NAMALWA (cell line): Measurements from ENCODE around the gene GPRC5B.

Experiments
- DNase-seq: peaks from one replicate; pipeline ENCODE4 v3.0.0-alpha.2; 2015; ENCODE audit warnings: low spot score

The GPRC5B gene

GRCh38 chr16:19898166-19898565 is 13.5 kb upstream of the GPRC5B start:
- no peak for DNase-seq

DNA sequence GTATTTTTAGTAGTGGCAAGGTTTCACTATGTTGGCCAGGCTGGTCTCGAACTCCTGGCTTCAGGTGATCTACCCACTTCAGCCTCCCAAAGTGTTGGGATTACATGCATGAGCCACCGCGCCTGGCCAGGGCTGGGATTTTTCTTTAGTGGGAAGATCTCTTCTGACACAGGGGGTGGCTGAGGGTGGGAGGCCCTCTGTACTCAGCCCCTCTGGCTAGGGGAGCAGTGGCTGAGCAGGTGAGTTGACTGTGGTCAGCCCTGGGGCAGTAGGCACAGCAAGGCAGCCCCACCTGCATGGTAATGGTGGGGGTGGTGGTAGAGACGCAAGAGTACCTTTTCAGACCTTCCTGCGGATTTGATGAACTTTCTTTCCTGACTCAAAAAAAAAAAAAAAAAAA is 12.3 kb upstream of the GPRC5B start:
- no peak for DNase-seq

GRCh38 chr16:19894586-19894985 is 9.9 kb upstream of the GPRC5B start:
- no peak for DNase-seq

DNA sequence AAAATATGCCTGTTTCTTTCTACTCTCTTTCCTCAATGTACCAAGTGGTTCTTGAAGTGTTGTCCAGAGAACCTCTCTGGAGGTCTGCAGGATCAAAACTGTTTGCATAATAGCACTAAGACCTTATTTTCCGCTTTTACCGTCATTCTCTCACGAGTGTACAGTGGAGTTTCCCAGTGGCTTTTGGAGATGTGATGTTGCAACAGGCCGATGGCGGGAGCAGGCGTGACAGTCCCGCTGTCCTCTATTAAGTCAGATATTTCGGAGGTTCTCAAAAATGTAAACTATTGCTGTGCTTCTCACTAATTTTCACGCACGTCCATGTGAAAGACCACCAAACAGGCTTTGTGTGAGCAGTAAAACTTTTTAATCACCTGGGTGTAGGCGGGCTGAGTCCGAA is 8.3 kb upstream of the GPRC5B start:
- no peak for DNase-seq

DNA sequence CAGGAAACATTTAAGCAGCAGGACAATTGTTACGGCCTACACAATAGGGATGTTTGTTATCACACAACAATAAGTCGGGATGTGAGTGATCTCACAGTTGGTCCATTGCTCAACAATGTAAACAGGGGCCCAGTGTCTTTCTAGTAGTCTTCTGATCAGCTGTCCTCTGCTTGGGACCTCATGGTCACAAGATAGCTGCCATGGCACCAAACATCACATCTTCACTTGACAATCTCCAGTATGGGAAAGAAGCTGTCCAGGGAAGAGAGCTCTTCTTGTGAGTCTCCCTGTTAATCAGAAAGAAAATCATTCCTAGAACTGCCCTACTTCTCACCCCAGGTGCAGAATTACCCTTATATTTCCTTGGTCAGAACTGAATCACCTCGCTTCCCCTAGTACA is 6.3 kb upstream of the GPRC5B start:
- no peak for DNase-seq

- no peak for DNase-seq
Observed at GRCh38 chr16:19888834-19889233, 4.2 kb upstream of the GPRC5B start.

- DNase-seq: peak; percentile 85
Observed at GRCh38 chr16:19886073-19886941, 1.7 kb upstream of the GPRC5B start.

DNA sequence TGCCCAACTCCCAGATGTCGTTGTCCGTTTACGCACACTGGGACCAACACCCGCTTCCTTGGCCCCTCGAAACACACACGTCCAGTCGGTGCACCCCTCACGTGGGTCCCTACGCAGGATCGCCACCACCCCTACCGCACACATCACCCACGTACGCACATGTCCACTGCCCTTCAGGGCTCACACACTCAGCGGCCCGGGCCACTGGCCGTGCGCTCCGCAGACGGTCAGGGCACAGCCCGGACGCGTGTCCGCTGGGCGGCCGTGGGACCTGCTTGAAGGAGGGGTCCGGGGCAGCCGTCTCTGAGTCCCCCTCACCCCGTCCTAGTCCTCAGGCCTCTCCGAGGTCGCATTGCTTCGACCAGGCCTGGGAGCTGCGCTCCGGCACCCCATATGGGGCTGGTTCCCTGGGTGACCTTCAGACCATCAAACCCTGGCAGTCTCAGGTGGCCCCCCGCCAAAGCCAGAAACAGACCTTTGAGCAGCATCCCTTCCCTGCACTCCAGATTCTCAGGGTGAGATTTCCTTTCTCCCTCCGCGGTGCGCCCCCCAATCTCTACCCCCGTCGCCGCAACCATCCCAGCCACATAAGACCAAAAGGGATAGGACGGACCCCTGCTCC is 914 bp upstream of the GPRC5B start:
- DNase-seq: no peak

GRCh38 chr16:19883966-19884485 is 622 bp downstream of the GPRC5B start:
- no peak for DNase-seq

- DNase-seq: peak; percentile 40
Observed at GRCh38 chr16:19883296-19883965, 1.2 kb downstream of the GPRC5B start.

GRCh38 chr16:19882646-19883045 is 2.0 kb downstream of the GPRC5B start:
- no peak for DNase-seq

DNA sequence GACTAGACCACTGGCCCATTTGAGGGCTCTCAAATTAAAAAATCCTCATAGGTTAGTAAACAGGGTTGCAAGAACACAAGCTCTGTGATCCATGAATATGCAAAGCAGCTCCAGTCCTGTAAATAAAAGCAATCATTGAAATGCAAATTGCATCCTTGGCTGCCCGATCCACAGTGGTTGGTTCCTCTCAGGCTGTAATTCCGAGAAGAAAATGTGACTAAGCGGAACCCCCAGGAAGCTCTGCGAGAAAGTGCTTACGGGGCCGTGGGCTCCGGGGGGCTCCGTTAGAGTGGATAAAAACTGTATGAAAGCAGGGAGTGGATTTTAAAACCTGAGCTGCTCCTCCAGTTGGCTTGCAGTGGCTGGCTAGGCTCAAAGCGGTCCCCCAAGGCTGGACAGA is 2.5 kb downstream of the GPRC5B start:
- no peak for DNase-seq

DNA sequence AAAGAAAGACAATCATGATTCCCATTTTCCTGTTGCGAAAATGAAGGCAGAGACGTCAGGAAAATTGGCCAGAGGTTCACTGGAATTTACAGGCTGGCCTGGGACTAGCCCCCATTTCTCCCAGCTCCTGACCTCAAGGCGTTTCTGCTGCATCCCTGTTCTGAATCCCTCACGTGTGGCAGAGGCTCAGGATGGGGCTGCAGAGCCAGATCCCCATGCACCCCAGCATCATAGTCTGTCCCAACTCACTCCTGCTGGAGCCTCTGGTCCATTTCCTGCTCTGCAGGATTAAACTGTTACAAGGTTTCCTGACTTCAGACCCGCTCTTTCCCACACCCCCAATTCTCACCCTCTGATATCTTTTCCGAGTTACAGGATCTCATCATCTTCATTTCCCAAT is 2.9 kb downstream of the GPRC5B start:
- DNase-seq: no peak

DNA sequence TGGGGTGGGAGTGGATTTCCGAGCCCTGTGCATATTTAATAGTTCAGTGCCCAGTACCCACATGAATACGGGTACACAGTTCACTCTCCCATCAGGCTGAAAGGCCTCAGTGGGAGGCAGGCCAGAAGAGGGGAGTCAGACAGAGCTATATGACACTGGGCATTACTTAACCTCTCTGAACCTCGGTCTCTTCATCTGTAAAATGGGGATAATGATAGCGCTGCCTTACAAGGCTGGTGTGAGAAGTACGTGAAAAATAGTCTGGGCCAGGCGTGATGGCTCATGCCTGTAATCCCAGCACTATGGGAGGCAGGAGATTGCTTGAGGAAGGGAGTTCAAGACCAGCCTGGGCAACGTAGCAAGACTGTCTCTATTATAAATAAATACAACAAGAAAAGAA is 3.6 kb downstream of the GPRC5B start:
- no peak for DNase-seq

DNA sequence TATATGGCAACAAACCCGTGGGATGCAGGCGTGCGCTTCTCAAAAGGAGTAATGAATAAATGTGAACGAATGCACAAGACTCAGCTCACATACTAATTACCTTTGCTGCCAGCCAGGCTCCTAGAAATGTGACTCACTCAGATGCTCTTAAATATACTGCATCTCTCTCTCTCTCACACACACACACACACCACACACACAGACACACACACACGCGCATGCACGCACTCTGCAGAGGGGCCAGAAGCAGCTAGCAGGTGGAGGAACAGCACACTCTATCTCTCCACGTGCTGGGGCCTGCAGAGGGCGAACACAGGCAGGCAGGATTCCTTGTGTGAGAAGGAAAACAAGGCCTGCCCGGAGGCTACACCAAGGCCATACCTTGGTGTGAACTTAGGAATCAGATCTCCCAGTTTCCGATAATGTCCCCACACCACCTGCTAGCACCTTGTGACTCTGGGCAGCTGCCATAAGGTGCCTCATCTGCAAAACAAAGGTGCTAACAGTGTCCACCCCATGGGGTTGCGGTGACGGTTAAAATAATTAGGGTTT is 5.3 kb downstream of the GPRC5B start:
- no peak for DNase-seq

DNA sequence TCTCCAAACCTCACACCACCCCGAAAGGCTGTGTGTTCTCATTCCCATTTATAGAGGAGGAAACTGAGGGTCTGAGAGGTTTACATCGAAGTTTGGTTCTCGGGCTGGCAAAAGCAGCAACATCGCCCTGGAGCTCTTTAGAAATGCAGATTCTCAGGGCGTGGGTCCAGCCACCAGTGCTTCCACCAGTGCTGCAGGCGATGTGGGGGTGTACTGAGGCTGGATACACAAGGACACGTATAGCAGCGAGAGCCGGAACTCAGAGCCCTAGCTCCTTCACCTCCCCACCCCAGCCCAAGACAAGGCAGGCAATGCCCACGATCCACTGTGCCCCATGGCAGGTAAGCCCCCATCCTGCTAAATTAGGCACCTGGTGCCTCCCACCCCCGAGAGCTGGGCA is 5.9 kb downstream of the GPRC5B start:
- no peak for DNase-seq

DNA sequence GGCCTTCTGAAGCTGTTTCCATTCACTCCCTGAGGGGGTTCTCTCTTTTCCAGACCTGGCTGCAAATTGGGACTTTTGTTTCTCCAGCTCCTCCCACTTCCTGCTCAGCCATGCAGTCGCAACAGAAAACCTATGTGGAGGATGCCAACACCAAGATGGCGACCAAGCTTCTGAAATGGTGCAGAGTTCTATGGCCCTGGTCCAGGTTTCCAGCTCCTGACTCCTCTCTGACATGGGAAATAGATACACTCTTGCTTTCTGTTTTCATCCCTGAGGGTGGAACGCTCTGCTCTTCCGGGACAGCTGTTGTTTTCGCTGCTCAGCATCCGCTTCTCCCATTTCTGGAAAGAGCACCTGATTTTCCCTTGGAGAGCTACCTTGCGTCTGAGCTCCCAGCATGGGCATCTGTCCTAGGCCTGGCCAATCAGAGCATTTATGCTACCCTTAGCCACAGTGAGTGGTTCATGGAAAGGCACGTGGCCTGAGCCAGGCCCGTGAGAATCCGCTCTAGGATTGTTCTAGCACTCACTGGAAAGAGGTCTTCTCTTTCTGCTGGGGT is 8.1 kb downstream of the GPRC5B start:
- no peak for DNase-seq

DNA sequence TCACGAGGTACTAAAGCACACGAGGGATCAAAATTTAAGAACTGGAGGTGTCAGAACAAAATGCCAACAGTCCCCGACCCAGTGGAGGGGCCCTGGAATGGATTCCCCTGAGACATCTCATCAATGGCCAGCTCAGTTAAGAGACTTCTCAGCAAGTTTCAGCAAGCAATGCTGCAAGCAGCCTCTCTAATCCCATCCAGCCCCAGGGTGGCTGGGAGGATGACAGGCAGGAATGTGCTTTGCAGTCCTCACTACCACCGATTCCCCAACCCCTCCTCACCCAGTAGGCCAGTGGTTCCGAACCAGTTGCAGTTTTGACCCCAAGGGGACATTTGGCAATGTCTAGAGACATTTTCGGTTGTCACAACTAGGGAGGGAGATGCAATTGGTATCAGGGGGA is 8.7 kb downstream of the GPRC5B start:
- DNase-seq: no peak

- no peak for DNase-seq
Observed at GRCh38 chr16:19874851-19875546, 9.6 kb downstream of the GPRC5B start.

- no peak for DNase-seq
Observed at GRCh38 chr16:19874026-19874425, 10.6 kb downstream of the GPRC5B start.

GRCh38 chr16:19872935-19873334 is 11.7 kb downstream of the GPRC5B start:
- DNase-seq: no peak
